PC-3 (cell line): ENCODE results near the gene DLG4.

Source experiments
- EZH2phosphoT487 ChIP-seq: fragments of 300-600 bp; sonication (generic); IDR thresholded peaks from 2 replicates; pipeline ENCODE4 v1.6.1; 2018; ENCODE audit warnings: mild to moderate bottlenecking, antibody characterized with exemption, low read length, borderline replicate concordance
- TF ChIP-seq, protein P1 (sequence below): fragments of 300-600 bp; sonication (generic); conservative IDR thresholded peaks from 2 replicates; pipeline ENCODE4 v1.5.1; 2017; ENCODE audit warnings: antibody characterized with exemption, low read depth, mild to moderate bottlenecking, low read length

GRCh38 chr17:7246779-7247178 is 27.1 kb upstream of the DLG4 start:
- TF ChIP-seq, protein P1, sequence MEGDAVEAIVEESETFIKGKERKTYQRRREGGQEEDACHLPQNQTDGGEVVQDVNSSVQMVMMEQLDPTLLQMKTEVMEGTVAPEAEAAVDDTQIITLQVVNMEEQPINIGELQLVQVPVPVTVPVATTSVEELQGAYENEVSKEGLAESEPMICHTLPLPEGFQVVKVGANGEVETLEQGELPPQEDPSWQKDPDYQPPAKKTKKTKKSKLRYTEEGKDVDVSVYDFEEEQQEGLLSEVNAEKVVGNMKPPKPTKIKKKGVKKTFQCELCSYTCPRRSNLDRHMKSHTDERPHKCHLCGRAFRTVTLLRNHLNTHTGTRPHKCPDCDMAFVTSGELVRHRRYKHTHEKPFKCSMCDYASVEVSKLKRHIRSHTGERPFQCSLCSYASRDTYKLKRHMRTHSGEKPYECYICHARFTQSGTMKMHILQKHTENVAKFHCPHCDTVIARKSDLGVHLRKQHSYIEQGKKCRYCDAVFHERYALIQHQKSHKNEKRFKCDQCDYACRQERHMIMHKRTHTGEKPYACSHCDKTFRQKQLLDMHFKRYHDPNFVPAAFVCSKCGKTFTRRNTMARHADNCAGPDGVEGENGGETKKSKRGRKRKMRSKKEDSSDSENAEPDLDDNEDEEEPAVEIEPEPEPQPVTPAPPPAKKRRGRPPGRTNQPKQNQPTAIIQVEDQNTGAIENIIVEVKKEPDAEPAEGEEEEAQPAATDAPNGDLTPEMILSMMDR: no peak
- no peak for TF ChIP-seq EZH2phosphoT487
